Stimulated activated CD8-positive, alpha-beta memory T cell treated with anti-CD3 and anti-CD28 coated beads, Interleukin-4, amount 100 ng/mL, for 48 hours (primary cell): ENCODE data around the gene DNAJB6.

ENCODE experiments used
- DNase-seq: peaks from one replicate; pipeline ENCODE4 v3.0.0-alpha.2; 2020

DNAJB6 gene

DNA sequence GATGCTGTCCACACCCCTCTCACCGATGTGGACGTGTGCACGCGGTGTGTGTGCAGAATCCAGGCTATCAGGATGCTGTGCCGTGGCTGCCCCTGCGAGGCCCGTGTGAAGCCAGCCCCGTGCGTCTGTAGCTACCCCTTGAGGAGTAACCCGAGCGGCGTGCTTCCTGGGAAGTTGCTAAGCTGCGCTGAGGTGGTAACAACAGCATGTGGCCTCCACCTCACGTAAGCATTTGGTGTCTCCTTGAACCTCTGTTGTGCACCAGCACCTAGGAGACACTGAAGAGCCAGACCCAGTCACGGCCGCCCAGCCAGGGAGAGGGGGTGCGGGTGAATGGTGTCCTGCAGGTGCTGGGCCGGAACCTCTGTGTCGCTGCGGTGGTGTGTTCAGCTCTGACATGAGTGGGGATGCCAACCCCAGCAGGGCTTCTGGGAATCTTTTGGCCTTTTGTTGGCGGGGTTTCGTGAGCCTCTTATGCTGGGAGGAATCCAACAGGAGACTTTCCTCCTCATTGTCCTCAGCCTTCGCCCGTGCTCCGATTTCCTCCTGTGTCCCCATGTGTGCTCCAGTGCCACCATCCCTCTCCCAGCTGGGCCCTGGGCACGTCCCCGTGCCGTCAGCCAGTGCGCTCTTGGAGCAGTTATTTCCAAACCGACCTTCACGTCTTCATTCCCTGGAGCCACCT is 60.4 kb downstream of the DNAJB6 start:
- no peak for DNase-seq

DNA sequence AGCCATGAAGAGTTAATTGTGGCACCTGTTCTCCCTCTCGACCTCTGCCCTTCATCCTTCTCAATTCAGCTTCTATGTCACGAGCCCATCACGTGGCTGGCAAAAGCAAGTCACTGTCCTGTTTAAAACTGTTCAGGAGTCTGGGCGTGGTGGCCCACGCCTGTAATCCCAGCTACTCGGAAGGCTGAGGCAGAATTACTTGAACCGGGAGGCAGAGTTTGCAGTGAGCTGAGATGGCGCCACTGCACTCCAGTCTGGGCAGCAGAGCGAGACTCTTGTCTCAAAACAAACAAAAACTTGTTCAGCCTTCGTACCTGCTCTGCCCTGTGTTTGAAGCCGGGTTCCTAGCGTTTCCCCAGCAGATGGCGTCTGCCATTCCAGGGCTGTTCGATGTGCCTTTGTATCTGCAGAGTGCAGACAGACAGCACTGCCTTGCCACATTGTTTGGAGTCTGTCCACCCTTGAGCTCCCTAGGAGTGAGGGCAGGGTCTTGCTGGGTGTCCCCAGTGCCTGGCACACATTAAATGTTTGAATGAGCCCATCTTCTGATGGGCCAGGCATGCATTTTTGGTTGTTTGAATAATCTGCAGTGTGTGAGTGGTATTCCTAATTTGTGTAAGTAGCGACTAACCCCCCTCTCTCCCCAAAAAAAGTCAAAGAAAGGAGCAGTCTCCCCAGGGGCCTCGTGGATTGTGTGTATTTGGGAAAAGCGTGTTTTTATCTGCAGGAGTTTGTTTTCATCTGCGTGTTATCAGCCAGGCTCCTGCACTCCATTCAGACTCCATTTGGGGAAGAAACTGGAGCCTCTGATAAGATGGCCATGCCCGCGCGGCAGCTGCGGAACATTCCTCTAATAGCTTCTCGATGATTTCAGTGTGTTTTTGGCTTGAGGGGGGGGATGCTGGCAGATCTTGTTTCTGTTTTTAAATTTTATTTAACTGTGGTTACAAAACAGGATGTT is 61.2 kb downstream of the DNAJB6 start:
- no peak for DNase-seq

DNA sequence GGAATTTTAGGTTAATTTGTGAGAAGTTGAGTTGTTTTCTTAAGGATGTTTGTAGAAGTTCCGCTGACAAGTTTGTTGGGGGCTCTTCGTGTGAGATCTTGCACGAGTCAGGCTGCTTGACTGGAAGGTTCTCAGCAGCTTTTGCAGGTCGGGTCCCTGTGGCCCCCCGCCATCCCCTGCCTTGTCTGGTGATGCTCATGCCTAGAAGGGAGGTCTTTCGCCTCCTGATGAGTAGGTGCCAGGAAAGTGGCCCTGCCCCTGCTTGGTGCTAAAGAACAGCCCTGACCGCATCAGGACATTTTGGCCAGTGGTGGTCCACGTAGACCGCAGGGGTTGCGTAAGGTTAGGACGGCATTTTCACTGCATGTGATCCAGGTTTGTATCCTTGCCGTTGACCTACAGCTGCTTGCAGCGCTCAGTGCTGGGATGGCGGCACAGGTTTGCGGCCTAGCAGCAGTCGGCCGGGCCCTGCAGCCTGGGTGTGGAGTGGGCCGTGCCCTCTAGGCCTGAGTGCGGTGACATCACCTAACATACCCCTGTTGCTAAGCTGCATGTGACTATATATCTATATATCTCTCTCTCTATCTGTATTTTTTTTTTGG is 62.4 kb downstream of the DNAJB6 start:
- DNase-seq: no peak

DNA sequence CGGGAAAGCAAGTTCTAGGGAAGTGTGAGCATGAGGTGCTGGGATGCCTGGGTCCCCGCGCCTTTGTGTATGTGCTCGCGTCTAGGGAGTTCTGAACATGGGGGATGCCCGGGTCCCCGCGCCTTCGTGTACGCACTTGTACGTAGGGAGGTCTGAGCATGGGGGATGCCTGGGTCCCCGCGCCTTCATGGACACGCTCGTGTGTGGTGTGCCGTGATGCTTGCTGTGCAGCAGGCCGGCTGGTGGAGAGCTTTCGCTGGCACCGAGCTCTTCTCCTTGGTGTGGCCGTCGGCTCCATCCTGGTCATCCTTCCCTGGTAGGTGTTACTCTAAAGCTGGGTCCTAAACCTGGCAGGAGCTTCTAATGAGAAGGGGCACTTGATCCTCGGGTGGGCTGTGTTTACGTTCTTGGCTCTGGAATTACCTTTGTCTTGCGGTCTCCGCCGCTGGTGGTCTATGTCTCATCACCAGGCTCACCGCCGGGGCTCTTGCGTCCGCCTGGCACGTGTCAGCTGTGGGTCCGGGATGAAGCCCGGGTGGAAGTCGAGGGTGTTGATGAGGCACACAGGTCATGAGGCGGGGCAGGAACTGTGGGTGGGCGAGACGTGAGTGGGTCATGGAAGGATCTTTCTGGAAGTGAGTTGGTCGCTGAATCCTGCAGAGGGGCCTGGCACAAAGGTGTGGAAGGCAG is 63.5 kb downstream of the DNAJB6 start:
- no peak for DNase-seq

DNA sequence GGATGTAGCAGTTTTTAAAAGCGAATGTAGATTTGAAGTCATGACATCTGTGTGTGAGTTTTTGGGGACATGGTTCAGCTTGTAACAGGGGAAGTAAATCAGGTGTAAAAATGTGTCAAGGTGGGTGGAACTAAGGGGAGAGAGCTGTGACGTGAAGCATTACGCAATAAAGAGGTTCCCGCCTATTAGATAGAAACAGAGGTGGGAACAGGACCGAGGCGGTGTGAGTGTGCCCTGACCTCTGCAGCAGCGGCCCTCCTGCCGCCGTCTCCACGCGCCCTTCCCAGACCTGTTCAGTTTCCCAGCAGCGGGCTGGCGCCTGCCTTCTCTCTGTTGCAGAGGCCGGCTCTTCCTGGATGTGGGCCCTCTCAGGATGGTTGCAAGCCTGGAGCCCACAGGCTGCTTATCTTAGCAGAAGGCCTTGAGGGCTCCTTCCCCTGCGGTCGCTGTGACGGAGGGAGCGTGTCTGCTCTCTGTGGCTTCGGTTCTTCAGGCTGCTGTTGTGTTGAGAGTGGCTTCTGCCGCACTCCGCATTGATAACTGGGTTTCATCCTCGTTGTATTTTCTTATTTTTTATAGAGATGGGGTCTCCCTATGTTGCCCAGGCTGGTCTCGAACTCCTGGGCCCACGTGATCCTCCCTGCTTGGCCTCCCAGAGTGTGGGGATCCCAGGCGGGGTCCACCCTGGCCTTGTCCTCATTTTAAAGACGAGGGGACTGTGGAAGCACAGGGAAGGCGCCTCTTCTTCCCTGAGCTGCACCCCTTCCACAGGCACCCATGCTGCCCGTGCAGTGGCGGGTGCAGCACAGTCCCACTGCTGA is 65.0 kb downstream of the DNAJB6 start:
- DNase-seq: no peak

DNA sequence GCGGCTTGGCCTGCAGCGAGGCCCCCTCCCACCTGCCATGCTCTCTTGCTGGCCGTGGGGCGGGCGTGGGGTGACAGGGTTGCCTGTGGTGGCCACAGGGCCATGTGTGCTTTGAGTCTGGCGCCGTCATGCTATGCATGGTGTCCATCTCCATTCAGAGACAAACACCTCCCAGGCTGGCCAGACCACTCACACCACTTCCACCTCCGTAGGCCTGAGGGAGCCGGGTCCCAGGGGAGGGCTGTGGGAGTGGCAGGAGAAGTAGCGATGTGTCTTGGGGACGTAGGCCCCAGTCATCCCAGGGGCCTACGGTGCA is 65.5 kb downstream of the DNAJB6 start:
- DNase-seq: no peak

DNA sequence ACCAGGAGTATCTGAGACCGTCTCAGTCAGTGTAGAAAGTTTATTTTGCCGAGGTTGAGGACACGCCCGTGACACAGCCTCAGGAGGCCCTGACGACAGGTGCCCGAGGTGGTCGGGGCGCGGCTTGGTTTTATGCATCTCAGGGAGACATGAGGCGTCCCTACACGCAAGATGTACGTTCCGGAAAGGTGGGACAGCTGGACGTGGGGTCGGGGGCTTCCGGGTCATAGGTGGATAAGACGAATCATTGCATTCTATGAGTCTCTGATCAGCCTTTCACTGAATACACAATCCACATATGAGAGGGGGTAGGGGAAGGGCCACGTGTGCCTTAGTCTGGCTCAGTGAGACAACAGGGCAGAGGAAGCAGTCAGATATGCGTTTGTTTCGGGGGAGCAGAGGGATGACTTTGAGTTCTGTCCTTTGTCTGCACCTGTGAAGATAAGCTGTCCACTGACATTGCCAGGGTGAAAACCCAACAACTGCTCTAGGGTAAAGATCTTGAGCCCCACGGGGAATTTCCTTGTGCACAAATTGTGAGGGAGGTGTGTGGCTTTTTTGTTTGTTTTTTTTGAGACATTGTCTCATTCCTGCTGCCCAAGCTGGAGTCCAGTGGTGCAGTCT is 66.2 kb downstream of the DNAJB6 start:
- no peak for DNase-seq

DNA sequence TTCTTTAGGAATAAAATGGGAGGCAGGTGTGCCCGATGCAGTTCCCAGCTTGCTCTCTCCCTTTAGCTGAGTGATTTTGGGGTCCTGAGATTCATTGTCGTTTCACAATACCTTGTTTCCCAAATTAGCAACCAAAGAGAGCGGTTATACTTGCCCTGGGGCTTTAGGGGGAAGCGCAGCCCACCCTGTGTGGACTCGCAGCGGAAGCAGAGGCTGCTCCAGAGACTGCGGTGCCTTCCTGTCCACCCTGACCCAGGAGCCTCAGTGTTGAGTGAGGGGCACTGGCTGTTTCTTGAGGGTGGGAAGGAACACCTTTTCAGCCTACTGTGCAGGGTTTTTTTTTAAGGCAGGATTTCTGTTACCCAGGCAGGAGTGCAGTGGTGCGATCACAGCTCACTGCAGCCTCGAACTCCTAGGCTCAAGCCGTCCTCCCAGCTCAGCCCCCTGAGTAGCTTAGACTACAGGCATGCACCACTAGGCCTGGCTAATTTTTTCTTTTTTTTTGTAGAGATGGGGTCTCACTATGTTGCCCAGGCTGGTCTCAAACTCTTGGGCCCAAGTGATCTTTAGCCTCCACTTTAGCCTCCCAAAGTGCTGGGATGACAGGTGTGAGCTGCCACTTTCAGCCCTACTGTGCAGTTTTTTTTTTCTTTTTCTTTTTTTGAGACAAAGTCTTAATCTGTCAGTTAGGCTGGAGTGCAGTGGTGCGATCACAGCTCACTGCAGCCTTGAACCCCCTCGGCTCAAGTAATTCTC is 67.0 kb downstream of the DNAJB6 start:
- DNase-seq: no peak

DNA sequence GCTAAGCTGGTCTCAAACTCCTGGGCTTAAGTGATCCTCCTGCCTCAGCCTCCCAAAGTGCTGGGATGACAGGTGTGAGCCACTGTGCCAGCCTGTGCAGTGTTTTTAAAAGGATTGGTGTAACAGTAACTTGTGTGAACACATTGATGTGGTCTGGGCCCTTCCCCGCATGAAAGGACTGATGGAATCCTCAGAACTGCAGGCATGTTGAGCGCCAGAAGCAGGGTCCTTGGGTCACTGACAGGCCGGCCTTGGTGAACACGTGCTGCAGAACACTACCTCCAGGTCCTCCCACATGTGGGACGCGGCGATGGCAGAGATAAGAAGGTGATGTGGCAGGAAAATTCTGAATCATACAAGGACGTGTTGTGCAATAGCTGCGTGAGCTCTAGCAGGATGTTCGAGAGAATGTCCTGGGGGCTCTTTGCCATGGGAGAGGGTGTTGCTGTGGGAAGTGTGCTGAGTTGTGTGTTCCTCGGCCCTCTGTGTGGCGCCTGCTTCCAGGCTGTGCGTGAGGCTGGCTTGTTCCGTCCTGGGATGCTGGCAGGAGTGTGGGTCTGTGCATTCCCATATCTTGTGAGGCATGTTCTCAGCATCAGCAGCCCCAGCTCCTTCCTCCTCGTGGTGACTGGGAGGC is 68.2 kb downstream of the DNAJB6 start:
- peak; percentile 78 for DNase-seq

DNA sequence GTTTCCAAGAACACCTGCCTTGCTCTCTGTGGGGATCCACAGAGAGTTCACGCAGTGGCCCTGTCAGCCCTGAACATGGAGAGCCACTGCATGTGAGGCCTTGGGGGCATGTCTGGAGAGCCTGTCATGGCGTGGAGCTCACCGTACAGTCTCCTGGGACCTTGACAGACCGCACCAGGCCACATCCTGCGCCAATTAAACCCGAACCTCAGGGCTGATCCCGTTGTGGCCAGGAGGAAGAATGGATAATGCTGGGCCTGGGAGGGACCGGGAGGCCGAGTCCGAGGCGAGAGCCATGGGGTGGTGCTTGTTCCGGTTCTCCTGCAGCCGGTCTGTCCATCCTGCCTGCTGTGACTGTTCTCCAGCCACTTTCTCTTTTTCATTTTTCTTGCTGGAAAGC is 68.7 kb downstream of the DNAJB6 start:
- DNase-seq: no peak

DNA sequence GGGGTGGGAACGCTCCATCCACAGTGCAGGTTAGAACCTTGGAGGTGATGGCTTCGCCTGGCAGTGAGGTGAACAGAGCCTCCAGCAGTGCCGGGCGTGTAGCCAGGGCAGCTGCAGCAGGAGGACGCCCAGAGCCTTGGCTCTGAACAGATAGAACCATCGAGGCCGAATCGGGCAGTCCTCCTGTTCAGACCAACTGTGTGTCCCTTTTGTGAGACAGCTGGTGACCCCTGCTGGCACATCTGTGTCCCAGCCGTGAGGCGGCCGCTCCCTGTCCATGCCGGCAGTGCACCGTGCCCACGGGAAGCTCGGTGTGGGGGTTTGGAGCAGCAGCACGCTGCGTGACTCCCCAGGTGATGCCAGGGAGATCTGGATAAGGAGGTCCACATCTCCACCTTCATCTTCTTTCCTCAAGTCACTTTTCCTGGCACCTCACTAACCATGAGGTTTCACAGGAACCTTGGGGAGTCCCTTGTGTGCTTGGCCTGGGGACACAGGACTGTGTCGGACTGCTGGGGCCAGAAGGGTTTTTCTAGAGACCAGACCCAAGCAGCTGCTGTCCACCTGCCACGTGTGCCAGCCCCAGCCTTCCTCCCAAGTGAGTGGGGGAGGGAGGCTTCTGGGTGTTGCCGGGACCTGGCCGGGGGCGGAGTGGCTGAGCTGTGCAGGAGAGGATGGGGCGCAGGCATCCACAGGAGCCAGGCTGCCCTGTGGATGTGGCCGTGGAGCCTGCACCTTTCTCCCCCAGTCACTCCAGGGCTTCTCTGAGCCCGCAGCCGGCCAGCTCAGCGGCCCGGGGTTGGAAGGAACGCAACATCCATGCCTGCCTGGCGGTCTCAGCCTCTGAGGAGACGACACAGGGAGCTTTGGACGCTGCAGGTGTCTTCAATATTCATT is 69.4 kb downstream of the DNAJB6 start:
- DNase-seq: no peak

DNA sequence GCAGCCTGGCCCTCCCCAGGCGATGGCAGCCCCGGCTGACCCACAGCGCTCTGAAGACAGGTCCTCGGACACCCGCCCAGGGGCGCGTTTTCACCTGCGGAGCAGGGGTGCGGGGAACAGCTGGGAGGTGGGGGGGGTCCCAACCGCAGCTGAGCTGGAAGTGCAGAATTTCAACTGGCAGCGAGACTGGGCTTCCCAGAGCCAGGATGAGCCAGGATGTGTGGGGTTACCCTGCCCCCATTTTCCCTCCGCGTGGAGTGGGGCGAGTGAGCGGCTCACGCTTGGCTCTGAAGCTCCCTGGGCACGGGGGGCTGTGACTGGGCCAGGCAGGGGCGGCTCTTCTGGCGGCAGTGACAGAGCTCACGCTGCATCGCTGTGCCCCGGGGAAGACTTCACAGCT is 70.2 kb downstream of the DNAJB6 start:
- DNase-seq: no peak

DNA sequence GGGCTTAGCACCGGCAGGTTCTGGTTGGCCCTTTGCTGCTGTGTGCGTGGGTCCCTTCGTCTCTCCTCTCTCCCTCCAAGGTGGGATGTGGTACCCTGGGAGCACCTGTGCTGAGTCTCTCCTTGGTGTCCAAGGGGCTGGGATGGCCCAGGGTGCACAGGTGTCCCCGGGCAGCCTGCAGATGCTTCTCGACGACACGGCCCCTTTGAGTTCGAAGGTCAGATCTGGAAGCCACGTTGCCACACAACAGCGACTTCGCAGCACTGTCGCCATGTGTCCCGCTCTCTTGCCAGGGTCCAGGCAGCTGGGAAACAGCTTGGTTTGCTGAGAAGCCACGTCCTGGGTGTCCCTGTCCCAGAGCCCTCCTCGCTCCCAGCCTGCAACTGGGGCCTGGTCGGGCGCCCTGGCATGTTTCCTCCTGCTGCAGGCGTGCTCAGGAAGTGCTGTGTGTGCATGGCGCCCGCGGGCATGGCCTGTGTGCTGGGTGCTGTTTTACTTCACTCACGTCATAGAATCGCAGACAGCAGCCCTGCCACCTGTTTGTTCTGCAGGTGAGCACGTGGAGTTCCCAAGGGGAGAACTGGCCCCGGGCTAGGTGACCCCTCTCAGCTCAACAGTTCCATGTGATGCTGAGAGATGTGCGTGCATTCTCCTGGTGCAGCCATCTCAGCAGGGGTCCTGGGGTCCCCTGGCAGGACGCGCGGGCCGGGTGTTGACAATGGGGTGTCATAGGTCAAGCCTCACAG is 70.9 kb downstream of the DNAJB6 start:
- no peak for DNase-seq

DNA sequence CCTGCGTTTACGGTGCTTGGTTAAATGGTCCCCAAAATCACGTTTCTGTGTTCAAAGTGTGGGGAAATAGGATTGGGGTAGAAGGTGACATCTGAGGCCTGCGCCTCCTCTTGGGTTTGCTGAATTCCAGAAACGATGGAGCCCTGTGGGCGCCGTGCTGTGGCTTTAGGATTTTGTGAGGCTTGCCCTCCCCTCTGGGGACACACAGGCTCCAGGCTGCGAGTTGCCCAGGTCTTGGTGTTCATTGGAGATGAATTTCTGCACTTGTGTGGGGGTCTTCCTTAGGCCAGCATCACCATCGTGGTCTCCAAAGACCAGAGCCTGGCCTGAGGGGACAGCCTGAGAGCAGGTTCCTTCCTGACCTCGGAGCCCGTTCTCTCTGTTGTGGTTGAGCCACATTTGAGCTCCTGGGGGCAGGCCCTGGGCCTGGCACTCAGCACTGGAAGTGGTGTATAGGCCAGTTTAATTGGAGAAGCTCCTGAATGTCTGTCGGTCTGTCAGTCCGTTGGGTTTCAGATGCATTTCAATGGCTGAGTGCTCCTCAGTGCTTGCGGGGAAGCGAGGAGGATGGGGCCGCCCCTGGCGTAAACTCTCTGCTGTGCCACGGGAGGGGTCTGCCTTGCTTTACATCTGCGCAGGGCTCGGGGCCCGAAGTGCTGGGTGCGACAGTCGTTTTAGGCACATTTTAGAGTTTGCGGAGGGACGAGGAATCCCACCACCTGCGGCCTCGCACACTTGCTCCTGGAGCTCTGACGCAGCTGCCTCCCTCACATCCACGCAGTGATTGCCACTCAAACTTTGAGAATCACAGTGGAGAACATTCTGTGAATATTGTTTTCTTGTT is 71.7 kb downstream of the DNAJB6 start:
- DNase-seq: no peak

DNA sequence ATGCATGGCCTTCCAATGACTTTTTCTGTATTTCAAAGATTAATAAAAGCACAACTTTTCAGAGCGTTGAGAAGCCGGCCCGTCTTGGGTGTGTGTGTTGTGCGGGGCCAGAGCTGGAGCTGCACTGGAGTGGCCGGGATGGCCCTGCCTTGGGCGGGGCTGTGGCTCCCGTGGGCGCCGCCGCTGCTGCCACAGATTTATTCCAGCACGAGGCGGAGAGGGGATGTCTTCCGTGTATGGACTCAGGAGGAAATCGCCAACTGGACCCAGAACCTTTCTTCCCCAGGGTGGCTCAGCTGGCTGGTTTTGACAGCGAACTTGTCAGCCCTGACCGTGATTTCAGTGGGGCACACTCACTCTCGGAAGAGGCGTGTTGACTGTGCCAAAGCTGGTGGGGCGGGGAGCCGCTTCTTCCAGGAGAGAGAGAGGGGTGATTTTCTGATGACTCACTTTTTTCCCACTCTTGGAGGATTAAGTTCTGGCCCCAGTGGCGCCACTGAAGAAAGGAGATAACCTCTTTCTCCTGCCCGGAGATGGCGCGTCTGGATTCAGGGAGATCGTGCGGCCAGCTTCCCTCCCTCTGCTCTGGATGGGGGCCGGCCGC is 72.4 kb downstream of the DNAJB6 start:
- DNase-seq: no peak

DNA sequence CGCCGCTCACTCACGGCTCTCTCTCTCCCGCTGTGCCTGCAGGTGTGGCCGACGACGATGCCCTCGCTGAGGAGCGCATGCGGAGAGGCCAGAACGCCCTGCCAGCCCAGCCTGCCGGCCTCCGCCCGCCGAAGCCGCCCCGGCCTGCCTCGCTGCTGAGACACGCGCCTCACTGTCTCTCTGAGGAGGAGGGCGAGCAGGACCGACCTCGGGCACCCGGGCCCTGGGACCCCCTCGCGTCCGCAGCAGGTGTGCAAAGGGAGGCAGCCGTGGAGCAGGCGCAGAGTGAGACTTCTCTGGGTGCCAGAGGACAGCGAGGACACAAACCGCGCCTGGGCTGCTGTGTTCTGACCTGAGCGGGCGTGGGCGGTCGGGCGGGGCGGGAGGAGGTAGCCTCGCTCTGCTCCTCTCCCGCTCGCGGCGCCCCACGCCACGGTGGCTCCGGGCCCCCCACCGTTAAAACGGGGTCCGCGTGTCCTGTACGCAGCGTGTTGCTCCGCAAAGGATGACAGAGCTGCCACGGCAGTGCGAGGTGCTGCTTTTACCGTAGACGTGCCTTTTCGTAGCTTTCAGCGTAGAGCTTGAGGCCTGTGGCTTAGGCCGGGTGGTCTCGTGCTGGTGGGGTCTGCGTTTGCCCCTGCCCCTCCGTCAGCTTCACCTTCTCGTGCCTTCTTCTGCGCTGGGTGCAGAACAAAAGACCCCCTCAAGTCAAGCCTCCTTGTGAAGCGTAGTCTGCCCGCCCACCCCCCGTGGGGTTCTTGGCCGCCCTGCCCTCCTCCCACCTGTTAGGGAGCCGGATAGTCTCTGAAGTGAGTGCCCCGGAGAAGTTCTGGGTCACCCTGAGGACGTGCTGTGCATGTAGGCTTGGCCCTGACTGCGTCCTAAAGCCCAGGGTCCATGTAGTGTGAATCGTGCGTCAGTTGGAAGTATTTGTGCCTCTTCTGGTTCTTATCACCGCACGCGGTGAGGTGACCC is 73.2 kb downstream of the DNAJB6 start:
- DNase-seq: no peak
